Measurements from ENCODE around the gene LRP5.

DNA sequence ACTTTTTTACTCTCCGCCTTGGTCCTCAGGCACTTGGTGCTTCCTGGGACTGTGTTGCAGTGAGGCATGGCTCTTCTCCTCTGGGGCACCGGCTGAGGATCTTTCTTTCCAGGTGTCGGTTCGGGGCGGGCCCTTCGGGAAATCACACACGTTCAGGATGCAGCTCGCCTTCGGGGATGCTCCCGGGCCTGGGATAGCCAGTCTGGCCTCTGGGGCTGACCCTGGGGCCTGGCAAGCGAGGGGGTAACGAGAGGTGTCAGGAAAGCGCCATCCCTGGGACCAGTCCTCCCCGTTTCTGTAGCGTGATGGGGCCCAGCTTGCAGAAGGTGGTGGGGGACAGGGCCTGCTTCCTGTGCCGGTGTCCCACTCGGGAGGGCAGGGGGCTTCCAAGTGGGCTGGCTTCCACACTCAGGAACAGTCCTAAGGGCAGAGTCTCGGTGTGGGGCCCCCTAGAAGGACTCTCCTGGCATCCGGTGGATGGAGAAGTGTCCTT, 53.6 kb downstream of the LRP5 start:
- TF ChIP-seq, protein P1, sequence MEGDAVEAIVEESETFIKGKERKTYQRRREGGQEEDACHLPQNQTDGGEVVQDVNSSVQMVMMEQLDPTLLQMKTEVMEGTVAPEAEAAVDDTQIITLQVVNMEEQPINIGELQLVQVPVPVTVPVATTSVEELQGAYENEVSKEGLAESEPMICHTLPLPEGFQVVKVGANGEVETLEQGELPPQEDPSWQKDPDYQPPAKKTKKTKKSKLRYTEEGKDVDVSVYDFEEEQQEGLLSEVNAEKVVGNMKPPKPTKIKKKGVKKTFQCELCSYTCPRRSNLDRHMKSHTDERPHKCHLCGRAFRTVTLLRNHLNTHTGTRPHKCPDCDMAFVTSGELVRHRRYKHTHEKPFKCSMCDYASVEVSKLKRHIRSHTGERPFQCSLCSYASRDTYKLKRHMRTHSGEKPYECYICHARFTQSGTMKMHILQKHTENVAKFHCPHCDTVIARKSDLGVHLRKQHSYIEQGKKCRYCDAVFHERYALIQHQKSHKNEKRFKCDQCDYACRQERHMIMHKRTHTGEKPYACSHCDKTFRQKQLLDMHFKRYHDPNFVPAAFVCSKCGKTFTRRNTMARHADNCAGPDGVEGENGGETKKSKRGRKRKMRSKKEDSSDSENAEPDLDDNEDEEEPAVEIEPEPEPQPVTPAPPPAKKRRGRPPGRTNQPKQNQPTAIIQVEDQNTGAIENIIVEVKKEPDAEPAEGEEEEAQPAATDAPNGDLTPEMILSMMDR (IDR thresholded peaks at IDR 0.05; ENCODE audit: insufficient read depth, low read length, poor library complexity, severe bottlenecking) = no peak
- TF ChIP-seq EZH2phosphoT487 (conservative IDR thresholded peaks at IDR 0.05; ENCODE audit: low read length) = no peak
